Sigmoid colon (tissue), 4 donors: ENCODE measurements around the gene SETDB2.

ENCODE experiments used
- EP300 ChIP-seq, 4 donors: sonication (generic); formaldehyde crosslinking; IDR thresholded peaks; one replicate each; pipeline ENCODE4 v1.6.1; 2017; ENCODE audit warnings: antibody characterized with exemption in 4 of 4
- POLR2A ChIP-seq, 2 donors: fragments of 450-650 bp; IDR thresholded peaks; one replicate each; pipeline ENCODE4 v1.6.1; 2016; ENCODE audit warnings: antibody characterized with exemption in 2 of 2, mild to moderate bottlenecking in 2 of 2, moderate library complexity in 2 of 2
- POLR2AphosphoS5 ChIP-seq, 4 donors: sonication (generic); formaldehyde crosslinking; IDR thresholded peaks; one replicate each; pipeline ENCODE4 v1.6.1; 2017; ENCODE audit warnings: antibody characterized with exemption in 4 of 4
- TF ChIP-seq, protein P1 (sequence below), 4 experiments: fragments of 450-650 bp in 3 of 4; fragments of 200-600 bp in 1 of 4; IDR thresholded peaks; one replicate each; pipeline ENCODE4 v1.5.1; 2016 to 2019; ENCODE audit warnings: antibody characterized with exemption in 4 of 4, mild to moderate bottlenecking in 3 of 4, moderate library complexity in 2 of 4

DNA sequence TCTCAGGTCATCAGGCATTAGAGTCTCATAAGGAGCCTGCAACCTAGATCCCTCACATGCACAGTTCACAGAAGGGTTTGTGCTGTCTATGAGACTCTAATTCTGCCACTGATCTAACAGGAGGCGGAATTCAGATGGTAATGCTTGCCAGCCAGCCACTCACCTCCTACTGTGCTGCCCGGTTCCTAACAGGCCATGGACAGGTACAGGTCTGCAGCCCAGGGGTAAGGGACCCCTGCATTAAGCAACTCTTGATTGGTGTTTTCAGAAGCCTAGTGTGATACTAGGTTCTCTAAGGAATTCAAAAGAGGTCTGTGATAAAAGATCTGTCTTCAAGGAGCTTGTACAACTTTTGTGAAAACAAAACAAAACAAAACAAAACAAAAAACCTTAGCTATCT, 31.3 kb upstream of the SETDB2 start:
- TF ChIP-seq, protein P1, sequence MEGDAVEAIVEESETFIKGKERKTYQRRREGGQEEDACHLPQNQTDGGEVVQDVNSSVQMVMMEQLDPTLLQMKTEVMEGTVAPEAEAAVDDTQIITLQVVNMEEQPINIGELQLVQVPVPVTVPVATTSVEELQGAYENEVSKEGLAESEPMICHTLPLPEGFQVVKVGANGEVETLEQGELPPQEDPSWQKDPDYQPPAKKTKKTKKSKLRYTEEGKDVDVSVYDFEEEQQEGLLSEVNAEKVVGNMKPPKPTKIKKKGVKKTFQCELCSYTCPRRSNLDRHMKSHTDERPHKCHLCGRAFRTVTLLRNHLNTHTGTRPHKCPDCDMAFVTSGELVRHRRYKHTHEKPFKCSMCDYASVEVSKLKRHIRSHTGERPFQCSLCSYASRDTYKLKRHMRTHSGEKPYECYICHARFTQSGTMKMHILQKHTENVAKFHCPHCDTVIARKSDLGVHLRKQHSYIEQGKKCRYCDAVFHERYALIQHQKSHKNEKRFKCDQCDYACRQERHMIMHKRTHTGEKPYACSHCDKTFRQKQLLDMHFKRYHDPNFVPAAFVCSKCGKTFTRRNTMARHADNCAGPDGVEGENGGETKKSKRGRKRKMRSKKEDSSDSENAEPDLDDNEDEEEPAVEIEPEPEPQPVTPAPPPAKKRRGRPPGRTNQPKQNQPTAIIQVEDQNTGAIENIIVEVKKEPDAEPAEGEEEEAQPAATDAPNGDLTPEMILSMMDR (IDR thresholded peaks at IDR 0.05), result no peak
- TF ChIP-seq POLR2A (IDR thresholded peaks at IDR 0.05) (no peak), POLR2AphosphoS5 (IDR thresholded peaks at IDR 0.05) (no peak), EP300 (IDR thresholded peaks at IDR 0.05) (no peak)
